HCT116 (cell line): Measurements from ENCODE around the gene CLN6. TPM values are rescaled to one million over a fixed set of nuclear protein-coding genes. Genes with fewer than 3 reads are reported as not detected.
A peak's percentile ranks its signal among the peaks of the same experiment; 100 is the strongest.

Experiments
- ATAC-seq: fragments of 200-7000 bp; cut with Tn5 transposase; 2 replicates; pipeline ENCODE4 v1.9.1; 2020; ENCODE audit warnings: mild to moderate bottlenecking, moderate library complexity
- BruUV-seq: library from RNA; stranded (reverse); fragments of 400-500 nt; replicated peaks from 2 replicates; lab custom pipeline; 2021; lab: Mats Ljungman, UMichigan
- CTCF ChIA-PET: fragments of 300-600 bp; sonication (Branson Sonifier 250); formaldehyde crosslinking; loops from one replicate; lab custom pipeline; 2021; ENCODE audit warnings: antibody characterized with exemption; lab: Charles Lee
- POLR2A ChIA-PET: fragments of 300-600, 350-600 bp; sonication (Branson Sonifier 250); formaldehyde crosslinking; loops from one replicate; lab custom pipeline; 2021; ENCODE audit warnings: antibody characterized with exemption; lab: Charles Lee
- RAD21 ChIA-PET, 2 experiments: fragments of 300-600 bp; sonication (Branson Sonifier 250); formaldehyde crosslinking; loops; one replicate each; lab custom pipeline; 2023; ENCODE audit warnings: low total read pairs in 2 of 2; ENCODE audit not compliant: uncharacterized antibody in 2 of 2, unreplicated experiment in 2 of 2, low non-redundant PET in 1 of 2; lab: Charles Lee
- DNase-seq: peaks from one replicate; pipeline ENCODE4 v3.0.0-alpha.2; 2010; ENCODE audit warnings: low read depth, low spot score
- H2AFZ ChIP-seq: fragments of 200-600 bp; shearing (Covaris generic), sonication (generic); 2 replicates; pipeline ENCODE4 v1.6.1; 2017; ENCODE audit warnings: low read depth, mixed run types, mixed read lengths, antibody characterized with exemption, low read length; ENCODE audit not compliant: poor library complexity, severe bottlenecking
- H3K27ac ChIP-seq: 2 replicates; pipeline ENCODE4 v1.5.1; 2012; ENCODE audit warnings: low read depth, low read length
- H3K27me3 ChIP-seq: fragments of 200-600 bp; sonication (generic); 2 replicates; pipeline ENCODE4 v1.6.1; 2016; ENCODE audit warnings: mixed run types, low read length, mixed read lengths; ENCODE audit not compliant: insufficient read depth
- H3K36me3 ChIP-seq, 2 experiments: fragments of 200-500 bp in 1 of 2; fragments of 200-600 bp in 1 of 2; sonication (Bioruptor generic) in 1 of 2; sonication (generic) in 1 of 2; 2 replicates each; pipeline versions ENCODE4 v1.5.1 to v1.6.1; 2014 to 2016; ENCODE audit warnings: low read length in 2 of 2, inconsistent platforms in 1 of 2, mixed read lengths in 1 of 2, mixed run types in 1 of 2; ENCODE audit not compliant: insufficient read depth in 2 of 2, control insufficient read depth in 1 of 2
- H3K4me1 ChIP-seq, 2 experiments: fragments of 200-600 bp in 1 of 2; sonication (generic) in 1 of 2; 2 replicates each; pipeline versions ENCODE4 v1.5.1 to v1.6.1; 2012 to 2017; ENCODE audit warnings: low read length in 2 of 2, inconsistent platforms in 1 of 2, mild to moderate bottlenecking in 1 of 2, mixed read lengths in 1 of 2, mixed run types in 1 of 2, moderate library complexity in 1 of 2; ENCODE audit not compliant: insufficient read depth in 2 of 2, control insufficient read depth in 1 of 2
- H3K4me2 ChIP-seq: fragments of 200-600 bp; sonication (generic); 2 replicates; pipeline ENCODE4 v1.6.1; 2017; ENCODE audit warnings: mixed run types, low read length, mixed read lengths
- H3K4me3 ChIP-seq, 2 experiments: fragments of 200-600 bp in 1 of 2; sonication (generic) in 1 of 2; replicated peaks in 1 of 2; 2 replicates each; pipeline ENCODE4 v1.5.1; 2011 to 2016; ENCODE audit warnings: low read length in 2 of 2, control low read depth in 1 of 2, low read depth in 1 of 2, mild to moderate bottlenecking in 1 of 2, mixed read lengths in 1 of 2, mixed run types in 1 of 2
- H3K79me2 ChIP-seq: fragments of 200-600 bp; sonication (generic); 2 replicates; pipeline ENCODE4 v1.6.1; 2017; ENCODE audit warnings: mild to moderate bottlenecking, mixed run types, low read length, moderate library complexity, mixed read lengths; ENCODE audit not compliant: insufficient read depth
- H3K9ac ChIP-seq: fragments of 200-600 bp; sonication (generic); 2 replicates; pipeline ENCODE4 v1.6.1; 2016; ENCODE audit warnings: low read length, mixed read lengths
- H3K9me2 ChIP-seq: fragments of 200-600 bp; sonication (generic), shearing (Covaris generic); 2 replicates; pipeline ENCODE4 v1.6.1; 2017; ENCODE audit warnings: mixed run types, mild to moderate bottlenecking, moderate library complexity; ENCODE audit not compliant: insufficient read depth
- H3K9me3 ChIP-seq, 2 experiments: fragments of 200-500 bp in 1 of 2; fragments of 200-600 bp in 1 of 2; sonication (Bioruptor generic) in 1 of 2; sonication (generic) in 1 of 2; 2 replicates each; pipeline ENCODE4 v1.6.1; 2014 to 2017; ENCODE audit warnings: low read length in 2 of 2, mixed read lengths in 2 of 2, inconsistent platforms in 1 of 2, low read depth in 1 of 2, mild to moderate bottlenecking in 1 of 2, mixed run types in 1 of 2, moderate library complexity in 1 of 2; ENCODE audit not compliant: control insufficient read depth in 1 of 2, insufficient read depth in 1 of 2
- H4K20me1 ChIP-seq: fragments of 200-600 bp; sonication (generic), shearing (Covaris generic); 2 replicates; pipeline ENCODE4 v1.6.1; 2017; ENCODE audit warnings: mixed run types, mild to moderate bottlenecking, moderate library complexity; ENCODE audit not compliant: insufficient read depth
- CBX3 ChIP-seq: IDR thresholded peaks from 2 replicates; pipeline ENCODE4 v1.6.1; 2012; ENCODE audit warnings: low read depth
- ELF1 ChIP-seq: IDR thresholded peaks from 2 replicates; pipeline ENCODE4 v1.6.1; 2012; ENCODE audit warnings: low read depth, borderline replicate concordance
- POLR2AphosphoS5 ChIP-seq: IDR thresholded peaks from 2 replicates; pipeline ENCODE4 v1.6.1; 2011; ENCODE audit warnings: mild to moderate bottlenecking, low read depth, low read length, moderate library complexity
- RAD21 ChIP-seq: IDR thresholded peaks from 2 replicates; pipeline ENCODE4 v1.6.1; 2012; ENCODE audit warnings: low read depth, mild to moderate bottlenecking
- SIN3A ChIP-seq: IDR thresholded peaks from 2 replicates; pipeline ENCODE4 v1.6.1; 2012; ENCODE audit warnings: low read depth
- SP1 ChIP-seq: IDR thresholded peaks from 2 replicates; pipeline ENCODE4 v1.6.1; 2012; ENCODE audit warnings: low read depth
- SRF ChIP-seq: IDR thresholded peaks from 2 replicates; pipeline ENCODE4 v1.6.1; 2012; ENCODE audit warnings: low read depth
- TCF7L2 ChIP-seq: IDR thresholded peaks from 2 replicates; pipeline ENCODE4 v1.7.0; 2011; ENCODE audit warnings: borderline replicate concordance, inconsistent platforms; ENCODE audit not compliant: insufficient read depth, insufficient read length; ENCODE audit errors: extremely low read depth
- YY1 ChIP-seq: IDR thresholded peaks from 2 replicates; pipeline ENCODE4 v1.6.1; 2011; ENCODE audit warnings: low read length, low read depth, moderate library complexity, mild to moderate bottlenecking; ENCODE audit not compliant: insufficient replicate concordance; ENCODE audit errors: extremely low read depth
- ZFX ChIP-seq: fragments of 450-650 bp; IDR thresholded peaks from 2 replicates; pipeline ENCODE4 v1.6.1; 2017
- intact Hi-C: fragments of 100-400 bp; cut with micrococcal nuclease; formaldehyde crosslinking; loops from 2 replicates; pipeline ENCODE4 v1.10.0; 2022
- total RNA-seq: library from RNA; stranded (reverse); gene quantifications from one replicate; pipeline ENCODE4 v1.2.1, GENCODE V29; 2021; ENCODE audit not compliant: unreplicated experiment
- TF ChIP-seq, protein P1 (sequence below), 3 experiments: fragments of 200-600 bp in 1 of 3; sonication (generic) in 1 of 3; IDR thresholded peaks in 2 of 3; conservative IDR thresholded peaks in 1 of 3; 2 replicates each; pipeline ENCODE4 v1.5.1; 2012 to 2017; ENCODE audit warnings: low read depth in 2 of 3, low read length in 2 of 3, antibody characterized with exemption in 1 of 3, borderline replicate concordance in 1 of 3, control low read depth in 1 of 3, mild to moderate bottlenecking in 1 of 3, mixed read lengths in 1 of 3, mixed run types in 1 of 3, moderate library complexity in 1 of 3; ENCODE audit not compliant: insufficient read depth in 1 of 3
- TF ChIP-seq, protein P2 (sequence below): IDR thresholded peaks from 2 replicates; pipeline ENCODE4 v1.6.1; 2012

Gene CLN6
- total RNA-seq, 1 experiment from 2014 or later = 44.1 TPM

DNA sequence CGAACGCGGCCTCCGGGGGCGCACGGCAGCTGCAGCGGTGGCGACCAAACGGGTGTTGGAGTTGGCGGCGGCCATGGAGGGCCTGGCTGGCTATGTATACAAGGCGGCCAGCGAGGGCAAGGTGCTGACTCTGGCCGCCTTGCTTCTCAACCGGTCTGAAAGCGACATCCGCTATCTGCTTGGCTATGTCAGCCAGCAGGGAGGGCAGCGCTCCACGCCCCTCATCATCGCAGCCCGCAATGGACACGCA is 48.7 kb upstream of the CLN6 start:
- ATAC-seq (no peak), DNase-seq (no peak)
- ChIA-PET CTCF (interaction anchor here (1.1 to 1.8 kb wide), 2 partner anchors 25 to 28 kb away, joined by 7 to 9 read pairs; no protein-coding TSS in a partner anchor), POLR2A (interaction anchor here (1.1 kb wide), 2 partner anchors 19 to 25 kb away, joined by 3 to 7 read pairs; no protein-coding TSS in a partner anchor), RAD21 (no interaction called here)
- Histone ChIP-seq H3K9me2 (no peaks in the 10 kb centered on the region), H3K27me3 (no peaks in the 10 kb centered on the region), H3K4me3 (peak overlapping the region; percentile 78 to 93)
- BruUV-seq = no TSS peak
- TF ChIP-seq, protein P1, sequence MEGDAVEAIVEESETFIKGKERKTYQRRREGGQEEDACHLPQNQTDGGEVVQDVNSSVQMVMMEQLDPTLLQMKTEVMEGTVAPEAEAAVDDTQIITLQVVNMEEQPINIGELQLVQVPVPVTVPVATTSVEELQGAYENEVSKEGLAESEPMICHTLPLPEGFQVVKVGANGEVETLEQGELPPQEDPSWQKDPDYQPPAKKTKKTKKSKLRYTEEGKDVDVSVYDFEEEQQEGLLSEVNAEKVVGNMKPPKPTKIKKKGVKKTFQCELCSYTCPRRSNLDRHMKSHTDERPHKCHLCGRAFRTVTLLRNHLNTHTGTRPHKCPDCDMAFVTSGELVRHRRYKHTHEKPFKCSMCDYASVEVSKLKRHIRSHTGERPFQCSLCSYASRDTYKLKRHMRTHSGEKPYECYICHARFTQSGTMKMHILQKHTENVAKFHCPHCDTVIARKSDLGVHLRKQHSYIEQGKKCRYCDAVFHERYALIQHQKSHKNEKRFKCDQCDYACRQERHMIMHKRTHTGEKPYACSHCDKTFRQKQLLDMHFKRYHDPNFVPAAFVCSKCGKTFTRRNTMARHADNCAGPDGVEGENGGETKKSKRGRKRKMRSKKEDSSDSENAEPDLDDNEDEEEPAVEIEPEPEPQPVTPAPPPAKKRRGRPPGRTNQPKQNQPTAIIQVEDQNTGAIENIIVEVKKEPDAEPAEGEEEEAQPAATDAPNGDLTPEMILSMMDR (IDR thresholded peaks at IDR 0.05 in 2 of 3, conservative IDR thresholded peaks at IDR 0.05 in 1 of 3; ENCODE audit: borderline replicate concordance in 1 of 3, insufficient read depth in 1 of 3, low read depth in 2 of 3, low read length in 2 of 3) = peak in 2 of 3 experiments; percentile 20 to 30; a peak in 2 of 6 replicates
- no peak for TF ChIP-seq CBX3
- peak; percentile 72 for TF ChIP-seq ZFX
- TF ChIP-seq SIN3A = no peak
- TF ChIP-seq, all 23 proteins: peak for 2
- Histone ChIP-seq H3K36me3 (0 out of 4 replicates have a peak, but pooled peaks cover 2 to 9% of the 10 kb centered on the region in 2 experiments), H4K20me1 (peaks cover 13% of the 10 kb centered on the region; the same call in 1 of the 2 replicates), H3K4me2 (peak overlapping the region; percentile 84), H3K79me2 (peaks cover 54% of the 10 kb centered on the region), H2AFZ (no peak overlapping the region), H3K4me1 (peaks cover 15 to 36% of the 10 kb centered on the region in 2 experiments), H3K9me3 (no peaks in the 10 kb centered on the region), H3K9ac (peak overlapping the region; percentile 82), H3K27ac (peak overlapping the region; percentile 95)
- intact Hi-C loops = no loop called here

DNA sequence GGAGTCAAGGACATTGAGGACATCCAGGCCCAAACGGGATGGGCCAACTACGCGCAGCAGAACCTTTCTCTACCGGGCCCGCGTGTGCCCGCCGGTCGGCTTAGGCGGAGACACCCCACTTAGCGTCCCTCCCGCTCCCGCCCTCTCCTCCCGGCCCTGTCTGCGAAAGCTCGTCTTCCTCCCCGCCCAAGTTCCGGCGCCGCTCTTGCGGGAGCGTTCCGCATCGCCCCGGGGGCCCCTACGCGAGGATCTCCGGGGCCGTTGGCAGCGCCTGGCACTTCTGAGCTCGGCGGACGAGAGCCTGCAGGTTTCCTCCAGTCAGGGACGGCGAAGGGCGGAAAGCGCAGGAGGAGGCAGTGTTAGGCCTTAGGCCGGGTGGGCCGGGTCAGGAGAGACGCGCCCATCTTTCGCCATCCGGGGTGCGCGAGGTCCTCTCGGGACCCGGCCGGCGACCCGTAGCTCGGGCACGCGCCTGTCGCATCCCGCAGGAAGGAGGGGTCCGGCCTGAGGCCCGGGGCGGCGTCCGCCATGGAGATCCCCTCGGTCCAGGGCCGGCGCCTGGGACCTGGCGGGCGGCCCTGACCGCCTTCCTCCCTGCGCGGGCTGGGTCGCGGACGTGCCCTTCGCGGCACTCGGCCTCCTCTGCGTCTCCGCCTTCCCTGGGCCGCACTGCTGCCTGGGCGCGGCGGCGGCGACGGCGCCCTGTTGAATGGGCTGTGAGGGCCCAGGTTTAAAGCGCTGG is 48.2 kb upstream of the CLN6 start, which contains the start of gene FEM1B:
Gene FEM1B (plus strand): TSS at position 143 of the 742 bp plus-strand sequence. CDS start 673 bp downstream, outside the sequence.
- H3K27me3 ChIP-seq = no peaks in the 10 kb centered on the region
- H2AFZ ChIP-seq = peak within 1 kb of the TSS; percentile 79
- peak within 1 kb of the TSS; percentile 78 to 93 for H3K4me3 ChIP-seq
- POLR2A ChIA-PET = interaction anchor here (0.8 to 1.9 kb wide), 5 partner anchors 13 to 1152 kb away, joined by 3 to 9 read pairs (median 4); no protein-coding TSS in a partner anchor
- peaks cover 49% of the 10 kb centered on the region for H3K79me2 ChIP-seq
- H3K27ac ChIP-seq = peak within 1 kb of the TSS; percentile 95
- BruUV-seq = no TSS peak
- ATAC-seq = peak; percentile 84
- RAD21 ChIA-PET = interaction anchor here in 1 of 2 experiments (0.7 kb wide), 1 partner anchor 29 kb away, joined by 3 read pairs; no protein-coding TSS in a partner anchor
- no peaks in the 10 kb centered on the region for H3K9me3 ChIP-seq
- H3K36me3 ChIP-seq = 0 out of 4 replicates have a peak, but pooled peaks cover 2 to 9% of the 10 kb centered on the region in 2 experiments
- DNase-seq = peak; percentile 81
- intact Hi-C loops = no loop called here
- CTCF ChIA-PET = interaction anchor here (1.1 to 1.8 kb wide), 2 partner anchors 25 to 29 kb away, joined by 7 to 9 read pairs; no protein-coding TSS in a partner anchor
- H3K4me1 ChIP-seq = peaks cover 18 to 41% of the 10 kb centered on the region in 2 experiments
- H3K9me2 ChIP-seq = no peaks in the 10 kb centered on the region
- peak within 1 kb of the TSS; percentile 84 for H3K4me2 ChIP-seq
- peak within 1 kb of the TSS; percentile 82 for H3K9ac ChIP-seq
- H4K20me1 ChIP-seq = peaks cover 13% of the 10 kb centered on the region; the same call in 1 of the 2 replicates
- TF ChIP-seq YY1 (peak; percentile 31), TCF7L2 (no peak), SRF (0 out of 2 replicates have a peak, but pooled peaks have one; percentile 48), SIN3A (peak; percentile 82), ZFX (peak; percentile 99), SP1 (peak; percentile 66; the same call in 1 of the 2 replicates), POLR2AphosphoS5 (peak; percentile 68), ELF1 (peak; percentile 69), RAD21 (no peak)
- TF ChIP-seq, protein P2, sequence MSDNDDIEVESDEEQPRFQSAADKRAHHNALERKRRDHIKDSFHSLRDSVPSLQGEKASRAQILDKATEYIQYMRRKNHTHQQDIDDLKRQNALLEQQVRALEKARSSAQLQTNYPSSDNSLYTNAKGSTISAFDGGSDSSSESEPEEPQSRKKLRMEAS = peak; percentile 78
